A549 (cell line): ENCODE measurements around the gene ABCC3. TPM values are rescaled to one million over a fixed set of nuclear protein-coding genes. Genes with fewer than 3 reads are reported as not detected.

Experiments
- ATAC-seq, 2 experiments: fragments of 200-7000 bp in 1 of 2; fragments of >200 bp in 1 of 2; cut with Nextera tagmentation in 1 of 2; cut with Tn5 transposase in 1 of 2; 3 replicates each; pipeline versions ENCODE4 v1.8.0 to v1.9.1; 2018 to 2020; ENCODE audit warnings: mild to moderate bottlenecking in 1 of 2, moderate library complexity in 1 of 2
- CTCF ChIA-PET: fragments of 300-600 bp; sonication (Branson Sonifier 250); formaldehyde crosslinking; extraction: SDS; loops from one replicate; lab custom pipeline; 2021; ENCODE audit warnings: antibody characterized with exemption, inconsistent platforms; lab: Yijun Ruan, JAX
- POLR2A ChIA-PET: fragments of 350-600 bp; formaldehyde crosslinking; extraction: SDS; loops from one replicate; lab custom pipeline; 2021; ENCODE audit warnings: antibody characterized with exemption, inconsistent platforms; lab: Yijun Ruan, JAX
- DNase-seq, 2 experiments: peaks; one replicate each; pipeline versions ENCODE4 v3.0.0 to v3.0.0-alpha.2; 2011 to 2016; ENCODE audit warnings: low read depth in 1 of 2, low spot score in 1 of 2
- FAIRE-seq: peaks from 2 replicates; lab custom pipeline; 2011; peaks lifted over from hg19 to GRCh38; lab: Jason Lieb, UNC
- H3K27ac ChIP-seq, 2 experiments: fragments of >200 bp; sonication (Bioruptor Twin); formaldehyde crosslinking; 3 replicates each; pipeline ENCODE4 v1.5.1; 2016 to 2017
- H3K4me1 ChIP-seq: fragments of >200 bp; sonication (Bioruptor Twin); formaldehyde crosslinking; 3 replicates; pipeline ENCODE4 v1.6.1; 2016
- H3K4me2 ChIP-seq: fragments of >200 bp; sonication (Bioruptor Twin); formaldehyde crosslinking; 3 replicates; pipeline ENCODE4 v1.6.1; 2016
- H3K4me3 ChIP-seq: fragments of >200 bp; sonication (Bioruptor Twin); formaldehyde crosslinking; 3 replicates; pipeline ENCODE4 v1.5.1; 2016
- H3K9me3 ChIP-seq: fragments of >200 bp; sonication (Bioruptor Twin); formaldehyde crosslinking; 3 replicates; pipeline ENCODE4 v1.6.1; 2016
- BCL3 ChIP-seq: fragments of >200 bp; sonication (Bioruptor Twin); formaldehyde crosslinking; IDR thresholded peaks from 3 replicates; pipeline ENCODE4 v1.6.1; 2016
- E2F6 ChIP-seq: IDR thresholded peaks from 2 replicates; pipeline ENCODE4 v1.6.1; 2012; ENCODE audit warnings: low read depth, borderline replicate concordance
- KDM1A ChIP-seq: fragments of 200-600 bp; sonication (generic); IDR thresholded peaks from 2 replicates; pipeline ENCODE4 v1.6.1; 2016; ENCODE audit warnings: low read depth, mild to moderate bottlenecking
- MYC ChIP-seq: IDR thresholded peaks from 2 replicates; pipeline ENCODE4 v1.6.1; 2012; ENCODE audit warnings: mild to moderate bottlenecking, inconsistent platforms, low read length, improper control_type of control experiment, borderline replicate concordance
- NR3C1 ChIP-seq: fragments of >200 bp; sonication (Bioruptor Twin); formaldehyde crosslinking; IDR thresholded peaks from 3 replicates; pipeline ENCODE4 v1.6.1; 2017
- PBX3 ChIP-seq: IDR thresholded peaks from 2 replicates; pipeline ENCODE4 v1.6.1; 2012
- WGBS: methylation state at CpG from one replicate; pipeline ENCODE4 v1.1.6; 2017; ENCODE audit errors: missing lambda C conversion rate; 5-methylcytosine and 5-hydroxymethylcytosine counted together
- polyA plus RNA-seq, 4 experiments: library from polyadenylated mRNA; depleted of rRNA in 3 of 4; stranded (reverse); fragments of >200 nt; fragmentation: RNase III in 1 of 4; extraction: RNeasy Plus Mini Kit Qiagen cat#74134 plus additional on column Dnase treatment in 1 of 4; gene quantifications; 2 replicates in 3 of 4; 3 replicates in 1 of 4; pipeline ENCODE4 v1.2.3, GENCODE V29; 2011 to 2017
- small RNA-seq, 6 experiments: library from RNA; depleted of rRNA; stranded (forward); fragments of <200 nt; gene quantifications; one replicate each; pipeline ENCODE3, GENCODE V24; 2012
- TF ChIP-seq, protein P1 (sequence below): fragments of >200 bp; sonication (Bioruptor Twin); formaldehyde crosslinking; IDR thresholded peaks from 3 replicates; pipeline ENCODE4 v1.5.1; 2016

The ABCC3 gene
- polyA plus RNA-seq, 2 of the 4 experiments (the other 2 are of a cell fraction): 248 to 342 TPM

DNA sequence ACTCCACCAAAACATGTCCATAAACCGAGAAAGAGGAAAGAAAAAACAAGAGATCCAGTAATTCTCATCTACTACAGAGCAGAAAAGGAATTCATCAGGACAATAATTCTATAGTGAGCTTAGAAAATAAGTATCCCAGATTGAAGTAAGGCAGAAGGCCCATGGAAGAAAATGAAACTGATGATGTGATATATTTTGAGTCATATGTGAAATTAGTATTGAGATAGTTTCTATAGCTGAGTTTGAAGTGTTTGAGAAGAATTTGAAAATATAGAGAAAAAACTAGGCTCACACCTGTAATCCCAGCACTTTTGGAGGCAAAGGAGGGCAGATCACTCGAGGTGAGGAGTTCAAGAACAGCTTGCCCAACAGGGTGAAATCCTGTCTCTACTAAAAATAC is 104.4 kb downstream of the ABCC3 start:
- ChIA-PET CTCF (interaction anchor here (0.8 to 1.3 kb wide), 2 partner anchors 11 to 44 kb away, joined by 3 to 4 read pairs; no protein-coding TSS in a partner anchor), POLR2A (no interaction called here)
- 47% methylated on average over 2 of the region's 2 CpGs for WGBS
- Histone ChIP-seq H3K27ac (no peak overlapping the region), H3K9me3 (no peaks in the 10 kb centered on the region)
- DNase-seq: no peak
- no peak for TF ChIP-seq BCL3
- TF ChIP-seq NR3C1: no peak
- TF ChIP-seq PBX3: no peak
- TF ChIP-seq E2F6: no peak
- TF ChIP-seq KDM1A: no peak
- no peak for TF ChIP-seq MYC
- TF ChIP-seq, protein P1, sequence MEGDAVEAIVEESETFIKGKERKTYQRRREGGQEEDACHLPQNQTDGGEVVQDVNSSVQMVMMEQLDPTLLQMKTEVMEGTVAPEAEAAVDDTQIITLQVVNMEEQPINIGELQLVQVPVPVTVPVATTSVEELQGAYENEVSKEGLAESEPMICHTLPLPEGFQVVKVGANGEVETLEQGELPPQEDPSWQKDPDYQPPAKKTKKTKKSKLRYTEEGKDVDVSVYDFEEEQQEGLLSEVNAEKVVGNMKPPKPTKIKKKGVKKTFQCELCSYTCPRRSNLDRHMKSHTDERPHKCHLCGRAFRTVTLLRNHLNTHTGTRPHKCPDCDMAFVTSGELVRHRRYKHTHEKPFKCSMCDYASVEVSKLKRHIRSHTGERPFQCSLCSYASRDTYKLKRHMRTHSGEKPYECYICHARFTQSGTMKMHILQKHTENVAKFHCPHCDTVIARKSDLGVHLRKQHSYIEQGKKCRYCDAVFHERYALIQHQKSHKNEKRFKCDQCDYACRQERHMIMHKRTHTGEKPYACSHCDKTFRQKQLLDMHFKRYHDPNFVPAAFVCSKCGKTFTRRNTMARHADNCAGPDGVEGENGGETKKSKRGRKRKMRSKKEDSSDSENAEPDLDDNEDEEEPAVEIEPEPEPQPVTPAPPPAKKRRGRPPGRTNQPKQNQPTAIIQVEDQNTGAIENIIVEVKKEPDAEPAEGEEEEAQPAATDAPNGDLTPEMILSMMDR: no peak
- TF ChIP-seq, all 56 proteins: peak for 0
- H3K4me2 ChIP-seq: no peak overlapping the region
- FAIRE-seq (no peak), ATAC-seq (no peak)
- H3K4me1 ChIP-seq: peaks cover 11% of the 10 kb centered on the region; the same call in 2 of the 3 replicates
- no peak overlapping the region for H3K4me3 ChIP-seq

Small RNA genes lying within 50 kb of the gene (small RNA-seq; reads per million reads assigned to genes)
- 0 reads per million in 6 experiments for gene RF00019

Other genes with a start within 250 kb of the ABCC3 start
- gene LRRC59, start 237.4 kb upstream of the ABCC3 start, polyA plus RNA-seq (2011; rRNA removed): 228 and 237 TPM in 2 replicates
- 200 to 226 TPM (median 209 TPM) in 3 replicates for gene LRRC59, start 237.4 kb upstream of the ABCC3 start, polyA plus RNA-seq (2017; fragmentation: RNase III; extraction: RNeasy Plus Mini Kit Qiagen cat#74134 plus additional on column Dnase treatment)
- gene ACSF2, start 208.7 kb upstream of the ABCC3 start, polyA plus RNA-seq (2011; rRNA removed): 28.9 and 33.6 TPM in 2 replicates
- gene ACSF2, start 208.7 kb upstream of the ABCC3 start, polyA plus RNA-seq (2017; fragmentation: RNase III; extraction: RNeasy Plus Mini Kit Qiagen cat#74134 plus additional on column Dnase treatment): 16.3 to 24.4 TPM (median 21.5 TPM) in 3 replicates
- gene CHAD, start 166.0 kb upstream of the ABCC3 start, polyA plus RNA-seq (2011; rRNA removed): not detected in 2 replicates
- gene CHAD, start 166.0 kb upstream of the ABCC3 start, polyA plus RNA-seq (2017; fragmentation: RNase III; extraction: RNeasy Plus Mini Kit Qiagen cat#74134 plus additional on column Dnase treatment): not detected in 3 replicates
- 38.2 and 47.2 TPM in 2 replicates for gene RSAD1, start 156.0 kb upstream of the ABCC3 start, polyA plus RNA-seq (2011; rRNA removed)
- 36.3 to 42.0 TPM (median 40.9 TPM) in 3 replicates for gene RSAD1, start 156.0 kb upstream of the ABCC3 start, polyA plus RNA-seq (2017; fragmentation: RNase III; extraction: RNeasy Plus Mini Kit Qiagen cat#74134 plus additional on column Dnase treatment)
- gene MYCBPAP, start 126.4 kb upstream of the ABCC3 start, polyA plus RNA-seq (2011; rRNA removed): 2.5 and 4.1 TPM in 2 replicates
- 0.93 to 2.1 TPM (median 1.2 TPM) in 3 replicates for gene MYCBPAP, start 126.4 kb upstream of the ABCC3 start, polyA plus RNA-seq (2017; fragmentation: RNase III; extraction: RNeasy Plus Mini Kit Qiagen cat#74134 plus additional on column Dnase treatment)
- gene EPN3, start 102.1 kb upstream of the ABCC3 start, polyA plus RNA-seq (2011; rRNA removed): 0.09 and 0.13 TPM in 2 replicates
- gene EPN3, start 102.1 kb upstream of the ABCC3 start, polyA plus RNA-seq (2017; fragmentation: RNase III; extraction: RNeasy Plus Mini Kit Qiagen cat#74134 plus additional on column Dnase treatment): 0.18 to 0.26 TPM (median 0.20 TPM) in 3 replicates
- 34.4 and 48.5 TPM in 2 replicates for gene SPATA20, start 87.7 kb upstream of the ABCC3 start, polyA plus RNA-seq (2011; rRNA removed)
- gene SPATA20, start 87.7 kb upstream of the ABCC3 start, polyA plus RNA-seq (2017; fragmentation: RNase III; extraction: RNeasy Plus Mini Kit Qiagen cat#74134 plus additional on column Dnase treatment): 96.1 to 123 TPM (median 110 TPM) in 3 replicates
- gene CACNA1G, start 74.2 kb upstream of the ABCC3 start, polyA plus RNA-seq (2011; rRNA removed): 4.0 and 4.9 TPM in 2 replicates
- gene CACNA1G, start 74.2 kb upstream of the ABCC3 start, polyA plus RNA-seq (2017; fragmentation: RNase III; extraction: RNeasy Plus Mini Kit Qiagen cat#74134 plus additional on column Dnase treatment): 7.5 to 9.0 TPM (median 8.9 TPM) in 3 replicates
- 68.5 and 84.3 TPM in 2 replicates for gene ANKRD40, start 73.0 kb downstream of the ABCC3 start, polyA plus RNA-seq (2011; rRNA removed)
- gene ANKRD40, start 73.0 kb downstream of the ABCC3 start, polyA plus RNA-seq (2017; fragmentation: RNase III; extraction: RNeasy Plus Mini Kit Qiagen cat#74134 plus additional on column Dnase treatment): 44.2 to 55.2 TPM (median 50.1 TPM) in 3 replicates
- 117 and 209 TPM in 2 replicates for gene LUC7L3, start 84.7 kb downstream of the ABCC3 start, polyA plus RNA-seq (2011; rRNA removed)
- gene LUC7L3, start 84.7 kb downstream of the ABCC3 start, polyA plus RNA-seq (2017; fragmentation: RNase III; extraction: RNeasy Plus Mini Kit Qiagen cat#74134 plus additional on column Dnase treatment): 165 to 211 TPM (median 207 TPM) in 3 replicates
- 0.18 and 0.22 TPM in 2 replicates for gene ANKRD40CL, start 132.6 kb downstream of the ABCC3 start, polyA plus RNA-seq (2011; rRNA removed)
- gene ANKRD40CL, start 132.6 kb downstream of the ABCC3 start, polyA plus RNA-seq (2017; fragmentation: RNase III; extraction: RNeasy Plus Mini Kit Qiagen cat#74134 plus additional on column Dnase treatment): 0.13 TPM in 1 of 3 replicates, not detected in the others
- not detected in 2 replicates for gene WFIKKN2, start 200.7 kb downstream of the ABCC3 start, polyA plus RNA-seq (2011; rRNA removed)
- gene WFIKKN2, start 200.7 kb downstream of the ABCC3 start, polyA plus RNA-seq (2017; fragmentation: RNase III; extraction: RNeasy Plus Mini Kit Qiagen cat#74134 plus additional on column Dnase treatment): not detected in 3 replicates
- gene TOB1, start 231.5 kb downstream of the ABCC3 start, polyA plus RNA-seq (2011; rRNA removed): 101 and 133 TPM in 2 replicates
- gene TOB1, start 231.5 kb downstream of the ABCC3 start, polyA plus RNA-seq (2017; fragmentation: RNase III; extraction: RNeasy Plus Mini Kit Qiagen cat#74134 plus additional on column Dnase treatment): 77.9 to 111 TPM (median 103 TPM) in 3 replicates